AG04449 (cell line): ENCODE measurements around the gene FRMD5.
A peak's percentile ranks its signal among the peaks of the same experiment; 100 is the strongest.
"Not testable (repeated sequence)": the region's sequence is repeated elsewhere in the genome, so short reads cannot be mapped to it uniquely, and the experiment has no call there.

Source experiments
- CTCF ChIA-PET: fragments of 350-600 bp; formaldehyde crosslinking; extraction: SDS; loops from one replicate; lab custom pipeline; 2021; ENCODE audit warnings: antibody characterized with exemption; lab: Yijun Ruan, JAX
- POLR2A ChIA-PET: fragments of 400-600, 350-600 bp; formaldehyde crosslinking; extraction: SDS; loops from one replicate; lab custom pipeline; 2020; ENCODE audit warnings: antibody characterized with exemption, inconsistent platforms; lab: Yijun Ruan, JAX
- DNase-seq: peaks from one replicate; pipeline ENCODE4 v3.0.0-alpha.2; 2010; ENCODE audit warnings: low read depth, low spot score
- H3K4me3 ChIP-seq: 2 replicates; pipeline ENCODE4 v1.5.1; 2011; ENCODE audit warnings: low read depth, mild to moderate bottlenecking, control low read depth, low read length
- CTCF ChIP-seq: IDR thresholded peaks from one replicate; pipeline ENCODE4 v1.5.1; 2011; ENCODE audit warnings: mild to moderate bottlenecking, moderate library complexity, low read length, control low read depth, inconsistent platforms; ENCODE audit not compliant: insufficient read depth; ENCODE audit errors: missing control alignments

The FRMD5 gene

DNA sequence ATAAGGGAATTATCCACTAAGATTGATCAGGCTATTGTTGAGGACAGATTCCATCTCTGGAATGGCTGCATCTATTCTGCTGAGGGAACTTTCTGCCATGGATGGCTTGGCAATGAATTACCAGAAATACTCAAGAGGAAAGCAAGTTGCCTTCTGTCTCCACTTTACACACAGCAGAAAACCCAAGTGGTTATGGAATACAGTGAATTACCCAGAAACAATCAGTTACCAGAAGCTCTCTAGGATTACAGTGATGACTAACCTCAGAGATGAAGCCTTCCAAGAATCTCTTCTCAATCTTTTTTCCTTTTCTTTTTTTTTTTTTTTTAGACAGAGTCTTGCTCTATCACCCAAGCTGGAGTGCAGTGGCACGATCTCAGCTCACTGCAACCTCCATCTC is 185.0 kb downstream of the FRMD5 start:
- POLR2A ChIA-PET = no interaction called here
- CTCF ChIA-PET = interaction anchor here (0.6 to 2.6 kb wide), 3 partner anchors 11 to 557 kb away, joined by 3 to 8 read pairs (median 3); no protein-coding TSS in a partner anchor
- H3K4me3 ChIP-seq = no peak overlapping the region
- TF ChIP-seq CTCF = no peak
- no peak for DNase-seq

DNA sequence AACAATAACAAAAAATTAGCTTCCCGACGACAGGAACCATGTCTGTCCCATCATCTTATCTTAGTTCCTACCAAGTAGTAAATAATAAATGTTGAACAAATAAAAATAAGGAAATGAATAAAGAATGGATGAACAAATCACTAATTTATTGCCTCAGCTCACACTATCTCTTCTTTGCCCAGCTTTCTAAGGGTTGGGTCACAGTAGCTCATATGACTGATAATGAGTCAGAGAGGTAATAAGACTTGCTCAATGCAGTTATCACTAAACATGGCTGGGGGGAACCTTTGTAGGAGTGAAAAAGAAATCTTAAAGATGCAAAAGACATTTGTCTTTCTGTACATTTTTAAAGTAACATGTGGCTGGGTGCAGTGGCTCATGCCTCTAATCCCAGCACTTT is 186.0 kb downstream of the FRMD5 start:
- ChIA-PET POLR2A (no interaction called here), CTCF (interaction anchor here (0.9 to 1.2 kb wide), 2 partner anchors 17 to 212 kb away, joined by 3 to 4 read pairs; no protein-coding TSS in a partner anchor)
- no peak for DNase-seq
- no peak for TF ChIP-seq CTCF
- H3K4me3 ChIP-seq = no peak overlapping the region

- CTCF ChIA-PET, POLR2A ChIA-PET, H3K4me3 ChIP-seq: not testable (repeated sequence)
- peak; percentile 33 for DNase-seq
Observed at GRCh38 chr15:44000248-44000647, 194.8 kb downstream of the FRMD5 start.

DNA sequence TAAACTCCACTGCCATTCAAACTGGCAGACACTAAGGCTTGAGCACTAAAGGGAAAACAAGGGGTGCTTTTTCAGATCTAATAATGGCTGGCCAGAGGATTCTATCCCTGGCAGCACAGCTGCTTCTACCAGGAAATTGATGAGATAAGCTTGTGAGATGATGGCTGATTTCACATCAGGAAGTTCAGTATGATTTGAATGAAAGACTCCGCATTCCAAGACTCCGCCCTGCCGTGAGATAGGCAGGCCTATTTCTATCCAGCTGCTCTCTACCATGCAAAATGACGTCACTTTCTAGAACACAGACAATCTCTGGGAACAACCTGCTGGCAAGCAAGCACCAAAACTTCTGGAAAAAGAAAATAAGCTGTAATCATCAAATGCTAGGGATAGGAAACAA is 196.5 kb downstream of the FRMD5 start:
- H3K4me3 ChIP-seq = no peak overlapping the region
- no peak for DNase-seq
- ChIA-PET POLR2A (no interaction called here), CTCF (no interaction called here)
- TF ChIP-seq CTCF = no peak

DNA sequence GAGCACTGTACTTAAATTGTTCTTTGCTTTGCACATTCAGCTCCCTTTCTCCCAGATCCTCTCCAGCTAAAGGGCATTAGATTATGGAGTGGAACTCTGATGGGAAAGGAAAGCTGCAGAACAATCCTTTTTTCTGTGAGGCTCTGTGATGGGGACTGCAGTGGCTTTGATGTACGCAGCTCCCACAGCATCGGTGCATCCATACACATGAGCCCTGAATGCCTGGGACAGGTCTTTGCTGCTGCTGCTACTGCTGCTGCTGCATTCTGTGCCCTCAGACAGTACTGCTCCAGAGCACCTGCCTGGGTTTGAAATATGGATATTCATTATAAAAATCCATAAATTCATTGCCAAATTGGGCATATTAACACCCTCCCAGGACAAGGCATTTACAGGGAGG is 203.9 kb downstream of the FRMD5 start:
- DNase-seq = no peak
- H3K4me3 ChIP-seq = no peak overlapping the region
- ChIA-PET CTCF (no interaction called here), POLR2A (no interaction called here)
- no peak for TF ChIP-seq CTCF

- H3K4me3 ChIP-seq = no peak overlapping the region
- DNase-seq = no peak
- TF ChIP-seq CTCF = no peak
- CTCF ChIA-PET = interaction anchor here (2.6 kb wide), 1 partner anchor 85 kb away, joined by 7 read pairs; no protein-coding TSS in a partner anchor
- POLR2A ChIA-PET = no interaction called here
Observed at GRCh38 chr15:43989938-43990337, 205.1 kb downstream of the FRMD5 start.

DNA sequence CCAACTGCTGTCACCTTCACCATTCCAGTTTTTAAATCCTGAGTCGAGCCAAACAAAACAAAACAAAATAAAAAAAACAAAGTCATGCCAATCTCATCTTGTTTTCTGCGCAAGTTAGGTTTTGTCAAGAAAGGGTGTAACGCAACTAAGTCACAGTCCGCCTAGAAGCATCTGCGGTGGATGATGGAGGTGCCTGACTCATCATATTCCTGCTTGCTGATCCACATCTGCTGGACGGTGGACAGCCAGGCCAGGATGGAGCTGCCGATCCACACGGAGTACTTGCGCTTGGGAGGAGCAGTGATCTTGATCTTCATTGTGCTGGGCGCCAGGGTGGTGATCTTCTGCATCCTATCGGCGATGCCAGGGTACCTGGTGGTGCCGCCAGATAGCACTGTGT is 206.2 kb downstream of the FRMD5 start:
- DNase-seq = no peak
- CTCF ChIA-PET = interaction anchor here (2.6 kb wide), 1 partner anchor 84 kb away, joined by 7 read pairs; no protein-coding TSS in a partner anchor

More for the DNA sequence above, 206.2 kb downstream of the FRMD5 start:
- no peak overlapping the region for H3K4me3 ChIP-seq
- POLR2A ChIA-PET = no interaction called here
- TF ChIP-seq CTCF = no peak
